ENCODE data around the gene PRPF31. TPM values are rescaled to one million over a fixed set of nuclear protein-coding genes. Genes with fewer than 3 reads are reported as not detected.

PRPF31 gene
- total RNA-seq, 1 experiment from 2014 or later = 109 TPM

DNA sequence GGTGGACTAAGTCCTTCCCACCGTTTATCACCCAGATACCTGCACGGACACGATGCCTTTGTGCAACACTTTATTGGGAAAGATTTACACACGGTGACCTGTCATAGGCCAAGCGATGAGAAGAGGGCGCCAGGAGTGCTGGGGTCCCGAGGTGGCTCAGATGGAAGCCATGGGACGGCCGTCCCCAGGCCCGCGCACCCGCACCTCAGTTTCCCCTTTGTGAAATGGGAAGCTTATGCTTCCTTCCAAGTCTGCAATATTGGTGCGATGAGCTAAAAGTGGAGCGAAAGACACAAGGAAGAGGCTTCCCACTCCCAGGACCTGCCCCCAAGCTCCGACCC is 57.8 kb downstream of the PRPF31 start:
- H3K27me3 ChIP-seq (replicated peaks; ENCODE audit: insufficient read depth, low read depth, low read length, poor library complexity) = no peaks in the 10 kb centered on the region
- H3K9me3 ChIP-seq (ENCODE audit: low read depth, low read length, poor library complexity, severe bottlenecking) = no peaks in the 10 kb centered on the region
- H3K36me3 ChIP-seq (ENCODE audit: insufficient read depth, low read length, poor library complexity, severe bottlenecking) = no peaks in the 10 kb centered on the region
- intact Hi-C loops (cut with micrococcal nuclease; ENCODE audit: unreplicated experiment) = no loop called here
- POLR2A ChIA-PET (ENCODE audit: low non-redundant PET) = no interaction called here
- TF ChIP-seq, protein P1, sequence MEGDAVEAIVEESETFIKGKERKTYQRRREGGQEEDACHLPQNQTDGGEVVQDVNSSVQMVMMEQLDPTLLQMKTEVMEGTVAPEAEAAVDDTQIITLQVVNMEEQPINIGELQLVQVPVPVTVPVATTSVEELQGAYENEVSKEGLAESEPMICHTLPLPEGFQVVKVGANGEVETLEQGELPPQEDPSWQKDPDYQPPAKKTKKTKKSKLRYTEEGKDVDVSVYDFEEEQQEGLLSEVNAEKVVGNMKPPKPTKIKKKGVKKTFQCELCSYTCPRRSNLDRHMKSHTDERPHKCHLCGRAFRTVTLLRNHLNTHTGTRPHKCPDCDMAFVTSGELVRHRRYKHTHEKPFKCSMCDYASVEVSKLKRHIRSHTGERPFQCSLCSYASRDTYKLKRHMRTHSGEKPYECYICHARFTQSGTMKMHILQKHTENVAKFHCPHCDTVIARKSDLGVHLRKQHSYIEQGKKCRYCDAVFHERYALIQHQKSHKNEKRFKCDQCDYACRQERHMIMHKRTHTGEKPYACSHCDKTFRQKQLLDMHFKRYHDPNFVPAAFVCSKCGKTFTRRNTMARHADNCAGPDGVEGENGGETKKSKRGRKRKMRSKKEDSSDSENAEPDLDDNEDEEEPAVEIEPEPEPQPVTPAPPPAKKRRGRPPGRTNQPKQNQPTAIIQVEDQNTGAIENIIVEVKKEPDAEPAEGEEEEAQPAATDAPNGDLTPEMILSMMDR (conservative IDR thresholded peaks at IDR 0.05; ENCODE audit: low read depth, low read length) = no peak
- TF ChIP-seq EZH2 (IDR thresholded peaks at IDR 0.05; ENCODE audit: borderline replicate concordance, low read depth, low read length, poor library complexity, severe bottlenecking) = no peak
- no peak overlapping the region for H3K4me3 ChIP-seq (ENCODE audit: low read depth, low read length, poor library complexity, severe bottlenecking)
- no peak for DNase-seq (ENCODE audit: low spot score)
- no TSS peak for BruUV-seq (replicated peaks)
- H3K4me1 ChIP-seq (ENCODE audit: insufficient read depth, low read length, poor library complexity, severe bottlenecking) = peaks cover 8% of the 10 kb centered on the region
- CTCF ChIA-PET = interaction anchor here (0.7 kb wide), 1 partner anchor 201 kb away, joined by 3 read pairs; no protein-coding TSS in a partner anchor
- no peak overlapping the region for H3K27ac ChIP-seq (ENCODE audit: low read depth, low read length, poor library complexity, severe bottlenecking)

DNA sequence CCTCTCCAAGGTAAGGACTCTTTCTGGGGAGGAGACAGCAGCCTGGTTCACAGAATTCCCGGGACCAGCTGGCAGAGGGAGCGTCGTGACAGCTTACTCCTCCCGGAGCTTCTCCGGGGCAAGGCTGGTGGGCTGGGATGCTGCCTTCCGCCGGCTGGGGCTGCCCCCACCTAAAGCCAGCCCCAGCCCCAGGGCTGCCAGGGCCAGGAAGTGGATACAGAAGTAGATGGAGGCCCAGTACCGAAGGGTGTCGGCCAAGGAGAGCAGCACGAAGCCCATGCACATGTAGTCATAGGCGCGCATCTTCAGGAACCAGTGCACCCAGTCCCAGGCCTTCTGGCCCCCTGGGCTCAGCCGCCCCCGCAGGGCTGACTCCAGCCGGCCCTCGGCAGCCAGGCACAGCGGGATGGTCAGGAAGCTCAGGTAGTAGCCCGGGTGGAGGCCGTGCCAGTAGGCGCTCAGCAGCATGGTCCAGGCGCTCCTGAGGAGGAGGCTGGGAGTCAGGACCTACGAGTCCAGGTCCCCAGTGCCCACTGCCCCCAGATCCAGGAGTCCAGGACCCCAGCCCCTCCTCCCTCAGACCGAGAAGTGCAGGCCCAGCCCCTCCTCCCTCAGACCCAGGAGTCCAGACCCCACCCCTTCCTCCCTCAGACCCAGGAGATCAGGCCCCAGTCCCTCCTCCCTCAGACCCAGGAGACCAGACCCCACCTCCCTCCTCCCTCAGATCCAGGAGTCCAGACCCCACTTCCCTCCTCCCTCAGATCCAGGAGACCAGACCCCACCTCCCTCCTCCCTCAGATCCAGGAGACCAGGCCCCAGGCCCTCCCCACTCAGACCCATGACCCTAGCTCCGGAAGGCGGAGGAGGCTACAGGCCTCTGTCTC is 58.6 kb downstream of the PRPF31 start:
- ChIA-PET POLR2A (ENCODE audit: low non-redundant PET) (no interaction called here), CTCF (no interaction called here)
- no TSS peak for BruUV-seq (replicated peaks)
- H3K27me3 ChIP-seq (replicated peaks; ENCODE audit: insufficient read depth, low read depth, low read length, poor library complexity) = no peaks in the 10 kb centered on the region
- intact Hi-C loops (cut with micrococcal nuclease; ENCODE audit: unreplicated experiment) = no loop called here
- H3K9me3 ChIP-seq (ENCODE audit: low read depth, low read length, poor library complexity, severe bottlenecking) = no peaks in the 10 kb centered on the region
- TF ChIP-seq, protein P1 (conservative IDR thresholded peaks at IDR 0.05; ENCODE audit: low read depth, low read length) = no peak
- no peak for TF ChIP-seq EZH2 (IDR thresholded peaks at IDR 0.05; ENCODE audit: borderline replicate concordance, low read depth, low read length, poor library complexity, severe bottlenecking)
- no peak for DNase-seq (ENCODE audit: low spot score)
- peaks cover 8% of the 10 kb centered on the region for H3K4me1 ChIP-seq (ENCODE audit: insufficient read depth, low read length, poor library complexity, severe bottlenecking)
- no peak overlapping the region for H3K4me3 ChIP-seq (ENCODE audit: low read depth, low read length, poor library complexity, severe bottlenecking)
- no peak overlapping the region for H3K27ac ChIP-seq (ENCODE audit: low read depth, low read length, poor library complexity, severe bottlenecking)
- H3K36me3 ChIP-seq (ENCODE audit: insufficient read depth, low read length, poor library complexity, severe bottlenecking) = no peaks in the 10 kb centered on the region

DNA sequence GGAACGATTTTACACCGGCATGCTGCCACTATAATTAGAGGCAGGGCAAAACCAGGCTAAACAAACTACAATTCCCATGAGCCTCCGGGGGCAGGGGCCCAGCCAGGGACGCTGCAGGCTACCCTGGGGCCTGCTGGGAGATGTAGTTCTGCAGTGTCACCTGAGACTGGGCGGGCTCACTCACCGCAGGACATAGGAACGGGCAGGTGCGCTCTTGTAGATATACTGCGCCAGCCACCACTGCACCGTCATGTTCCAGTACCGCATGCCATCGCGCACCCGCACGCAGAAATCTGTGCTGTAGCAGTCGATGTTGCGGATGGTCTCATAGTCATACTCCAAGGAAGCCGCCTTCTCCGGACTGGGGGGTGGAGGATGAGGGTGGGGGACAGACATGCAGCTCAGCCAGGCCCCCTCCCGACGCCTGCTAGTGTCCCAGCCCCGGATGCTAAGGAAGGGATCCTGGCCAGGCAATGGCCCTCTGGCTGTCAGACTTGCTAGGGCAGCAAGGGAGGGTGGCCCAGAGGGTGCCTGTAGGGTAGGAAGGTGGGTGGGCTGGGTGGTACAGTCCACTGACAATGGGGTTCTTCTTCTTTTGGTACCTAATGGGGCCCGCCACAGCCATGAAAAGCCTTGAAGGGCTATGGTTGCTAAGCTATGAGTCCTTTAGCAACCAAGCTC is 63.2 kb downstream of the PRPF31 start:
- TF ChIP-seq, protein P1 (conservative IDR thresholded peaks at IDR 0.05; ENCODE audit: low read depth, low read length) = no peak
- no peak for TF ChIP-seq EZH2 (IDR thresholded peaks at IDR 0.05; ENCODE audit: borderline replicate concordance, low read depth, low read length, poor library complexity, severe bottlenecking)
- POLR2A ChIA-PET (ENCODE audit: low non-redundant PET) = no interaction called here
- intact Hi-C loops (cut with micrococcal nuclease; ENCODE audit: unreplicated experiment) = no loop called here

More for the DNA sequence above, 63.2 kb downstream of the PRPF31 start:
- Histone ChIP-seq H3K9me3 (ENCODE audit: low read depth, low read length, poor library complexity, severe bottlenecking) (no peaks in the 10 kb centered on the region), H3K27me3 (replicated peaks; ENCODE audit: insufficient read depth, low read depth, low read length, poor library complexity) (no peaks in the 10 kb centered on the region), H3K4me3 (ENCODE audit: low read depth, low read length, poor library complexity, severe bottlenecking) (no peak overlapping the region), H3K4me1 (ENCODE audit: insufficient read depth, low read length, poor library complexity, severe bottlenecking) (no peaks in the 10 kb centered on the region), H3K27ac (ENCODE audit: low read depth, low read length, poor library complexity, severe bottlenecking) (no peak overlapping the region), H3K36me3 (ENCODE audit: insufficient read depth, low read length, poor library complexity, severe bottlenecking) (peaks cover 3% of the 10 kb centered on the region)
- CTCF ChIA-PET = no interaction called here
- BruUV-seq (replicated peaks) = no TSS peak
- DNase-seq (ENCODE audit: low spot score) = no peak

Data from A673 (cell line).